ENCODE results near the gene TDRKH.
"Not testable (repeated sequence)": the region's sequence is repeated elsewhere in the genome, so short reads cannot be mapped to it uniquely, and the experiment has no call there.

TDRKH gene

DNA sequence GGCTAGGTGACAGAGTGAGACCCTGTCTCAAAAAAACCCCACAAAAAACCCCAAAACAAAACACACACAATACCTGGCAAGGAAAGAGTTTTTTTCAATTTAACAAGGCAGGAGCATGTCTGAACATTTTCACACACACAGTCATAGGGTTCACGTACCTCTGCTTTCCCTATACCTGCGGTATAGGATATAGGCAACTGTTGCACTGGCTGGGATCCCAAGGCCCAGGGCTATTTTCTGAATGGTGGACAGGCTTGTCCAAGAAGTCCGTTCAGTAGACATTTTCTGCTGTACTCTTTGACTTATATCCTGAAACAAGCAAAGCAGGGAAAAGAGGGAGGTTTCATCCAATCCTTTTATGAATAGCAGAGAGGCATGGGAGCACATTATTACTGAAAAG lies 7.6 kb downstream of the TDRKH start:
- no peak for DNase-seq (ENCODE audit: low spot score)
- ChIA-PET POLR2A (ENCODE audit: low non-redundant PET) (no interaction called here), CTCF (no interaction called here)
- no peak overlapping the region for H3K27ac ChIP-seq
- TF ChIP-seq, protein P1, sequence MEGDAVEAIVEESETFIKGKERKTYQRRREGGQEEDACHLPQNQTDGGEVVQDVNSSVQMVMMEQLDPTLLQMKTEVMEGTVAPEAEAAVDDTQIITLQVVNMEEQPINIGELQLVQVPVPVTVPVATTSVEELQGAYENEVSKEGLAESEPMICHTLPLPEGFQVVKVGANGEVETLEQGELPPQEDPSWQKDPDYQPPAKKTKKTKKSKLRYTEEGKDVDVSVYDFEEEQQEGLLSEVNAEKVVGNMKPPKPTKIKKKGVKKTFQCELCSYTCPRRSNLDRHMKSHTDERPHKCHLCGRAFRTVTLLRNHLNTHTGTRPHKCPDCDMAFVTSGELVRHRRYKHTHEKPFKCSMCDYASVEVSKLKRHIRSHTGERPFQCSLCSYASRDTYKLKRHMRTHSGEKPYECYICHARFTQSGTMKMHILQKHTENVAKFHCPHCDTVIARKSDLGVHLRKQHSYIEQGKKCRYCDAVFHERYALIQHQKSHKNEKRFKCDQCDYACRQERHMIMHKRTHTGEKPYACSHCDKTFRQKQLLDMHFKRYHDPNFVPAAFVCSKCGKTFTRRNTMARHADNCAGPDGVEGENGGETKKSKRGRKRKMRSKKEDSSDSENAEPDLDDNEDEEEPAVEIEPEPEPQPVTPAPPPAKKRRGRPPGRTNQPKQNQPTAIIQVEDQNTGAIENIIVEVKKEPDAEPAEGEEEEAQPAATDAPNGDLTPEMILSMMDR (conservative IDR thresholded peaks at IDR 0.05; ENCODE audit: low read depth): no peak

DNA sequence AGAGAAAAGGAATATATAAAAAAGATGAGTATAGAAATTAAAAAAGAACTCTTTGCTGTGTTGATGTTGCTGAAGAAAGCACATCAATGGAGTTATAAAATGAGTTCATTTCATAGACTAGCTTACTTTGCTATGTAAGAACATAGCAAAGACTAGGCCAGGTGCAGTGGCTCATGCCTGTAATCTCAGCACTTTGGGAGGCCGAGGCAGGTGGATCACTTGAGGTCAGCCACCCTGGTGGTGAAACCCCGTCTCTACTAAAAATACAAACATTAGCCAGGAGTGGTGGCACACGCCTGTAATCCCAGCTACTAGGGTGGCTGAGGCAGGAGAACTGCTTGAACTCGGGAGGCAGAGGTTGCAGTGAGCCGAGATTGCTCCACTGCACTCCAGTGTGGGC lies 8.3 kb downstream of the TDRKH start:
- H3K27ac ChIP-seq; CTCF ChIA-PET; DNase-seq (ENCODE audit: low spot score); POLR2A ChIA-PET (ENCODE audit: low non-redundant PET): not testable (repeated sequence)

DNA sequence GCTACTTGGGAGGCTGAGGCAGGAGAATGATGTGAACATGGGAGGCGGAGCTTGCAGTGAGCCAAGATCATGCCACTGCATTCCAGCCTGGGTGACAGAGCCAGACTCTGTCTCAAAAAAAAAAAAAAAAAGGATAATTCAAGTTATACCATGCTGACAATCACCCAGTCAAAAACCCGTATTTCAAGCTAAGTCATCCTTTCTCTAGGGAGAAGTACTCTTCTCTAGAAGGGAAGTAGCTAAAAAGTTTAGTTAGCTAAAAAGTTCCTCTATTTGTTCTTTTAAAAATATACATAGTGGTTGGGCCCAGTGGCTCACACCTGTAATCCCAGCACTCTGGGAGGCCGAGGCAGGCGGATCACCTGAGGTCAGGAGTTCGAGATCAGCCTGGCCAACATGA lies 9.6 kb downstream of the TDRKH start:
- POLR2A ChIA-PET (ENCODE audit: low non-redundant PET); DNase-seq (ENCODE audit: low spot score); H3K27ac ChIP-seq; CTCF ChIA-PET: not testable (repeated sequence)

DNA sequence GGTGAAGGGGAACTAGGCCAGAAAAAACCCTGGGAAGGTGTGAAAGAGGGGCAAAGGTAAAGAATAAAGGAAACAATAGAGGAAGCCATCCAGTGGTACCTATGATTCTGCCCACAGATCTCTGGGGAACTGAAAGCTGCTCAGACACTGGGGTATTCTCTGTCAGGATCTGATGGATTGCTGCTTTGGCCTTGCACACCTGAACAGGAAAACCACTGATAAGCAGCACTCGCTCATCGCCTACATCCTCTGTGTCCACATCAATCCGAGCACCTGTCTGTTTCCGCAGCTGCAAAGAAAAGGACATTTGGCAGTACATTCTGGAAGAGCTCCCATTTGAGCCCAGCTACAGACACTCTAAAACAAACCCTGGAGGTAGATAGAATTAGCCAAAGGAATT lies 10.4 kb downstream of the TDRKH start:
- no peak for DNase-seq (ENCODE audit: low spot score)
- no peak overlapping the region for H3K27ac ChIP-seq
- ChIA-PET CTCF (interaction anchor here (0.7 kb wide), 1 partner anchor 348 kb away, joined by 4 read pairs; no protein-coding TSS in a partner anchor), POLR2A (ENCODE audit: low non-redundant PET) (no interaction called here)
- TF ChIP-seq, protein P1 (conservative IDR thresholded peaks at IDR 0.05; ENCODE audit: low read depth): no peak

DNA sequence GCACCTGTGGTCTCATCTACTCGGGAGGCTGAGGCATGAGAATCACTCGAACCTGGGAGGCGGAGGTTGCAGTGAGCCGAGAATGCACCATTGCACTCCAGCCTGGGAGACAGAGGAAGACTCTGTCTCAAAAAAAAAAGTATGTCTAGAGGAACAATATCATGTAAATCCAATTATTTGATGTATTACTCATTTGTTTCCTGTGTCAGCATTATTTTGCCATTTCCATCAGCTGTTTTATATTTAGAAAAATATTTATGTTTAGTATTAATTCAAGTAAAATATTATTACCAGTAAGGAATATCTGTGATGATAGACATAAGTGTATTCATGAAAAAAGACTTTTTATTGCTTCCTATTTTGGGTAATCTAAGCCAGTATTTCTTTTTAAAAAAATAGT lies 13.0 kb downstream of the TDRKH start:
- TF ChIP-seq, protein P1 (conservative IDR thresholded peaks at IDR 0.05; ENCODE audit: low read depth): no peak
- POLR2A ChIA-PET (ENCODE audit: low non-redundant PET): no interaction called here
- DNase-seq (ENCODE audit: low spot score): no peak
- H3K27ac ChIP-seq: no peak overlapping the region
- CTCF ChIA-PET: interaction anchor here (0.6 to 0.7 kb wide), 2 partner anchors 12 to 461 kb away, joined by 4 to 7 read pairs; no protein-coding TSS in a partner anchor

DNA sequence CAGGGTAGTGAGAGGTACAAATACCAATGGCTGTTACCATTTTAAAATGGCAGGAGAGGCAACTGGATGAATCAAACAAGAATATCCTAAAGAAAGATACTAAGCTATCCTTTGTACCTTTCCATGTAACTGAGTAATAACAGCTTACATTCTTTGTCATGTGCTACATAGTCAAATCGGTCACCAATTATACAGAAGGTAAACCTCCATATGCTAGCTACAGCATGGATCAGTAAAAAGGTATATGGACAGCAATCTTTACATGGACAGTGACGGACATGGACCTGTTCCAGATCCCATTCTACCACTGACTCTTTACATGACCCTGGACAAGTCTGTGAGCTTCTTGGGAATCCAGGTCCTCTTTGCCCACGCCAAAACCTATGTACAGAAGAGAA lies 13.6 kb downstream of the TDRKH start:
- H3K27ac ChIP-seq: no peak overlapping the region
- TF ChIP-seq, protein P1 (conservative IDR thresholded peaks at IDR 0.05; ENCODE audit: low read depth): no peak
- ChIA-PET CTCF (interaction anchor here (0.7 to 1.1 kb wide), 2 partner anchors 11 to 13 kb away, joined by 3 to 4 read pairs; no protein-coding TSS in a partner anchor), POLR2A (ENCODE audit: low non-redundant PET) (no interaction called here)
- no peak for DNase-seq (ENCODE audit: low spot score)

DNA sequence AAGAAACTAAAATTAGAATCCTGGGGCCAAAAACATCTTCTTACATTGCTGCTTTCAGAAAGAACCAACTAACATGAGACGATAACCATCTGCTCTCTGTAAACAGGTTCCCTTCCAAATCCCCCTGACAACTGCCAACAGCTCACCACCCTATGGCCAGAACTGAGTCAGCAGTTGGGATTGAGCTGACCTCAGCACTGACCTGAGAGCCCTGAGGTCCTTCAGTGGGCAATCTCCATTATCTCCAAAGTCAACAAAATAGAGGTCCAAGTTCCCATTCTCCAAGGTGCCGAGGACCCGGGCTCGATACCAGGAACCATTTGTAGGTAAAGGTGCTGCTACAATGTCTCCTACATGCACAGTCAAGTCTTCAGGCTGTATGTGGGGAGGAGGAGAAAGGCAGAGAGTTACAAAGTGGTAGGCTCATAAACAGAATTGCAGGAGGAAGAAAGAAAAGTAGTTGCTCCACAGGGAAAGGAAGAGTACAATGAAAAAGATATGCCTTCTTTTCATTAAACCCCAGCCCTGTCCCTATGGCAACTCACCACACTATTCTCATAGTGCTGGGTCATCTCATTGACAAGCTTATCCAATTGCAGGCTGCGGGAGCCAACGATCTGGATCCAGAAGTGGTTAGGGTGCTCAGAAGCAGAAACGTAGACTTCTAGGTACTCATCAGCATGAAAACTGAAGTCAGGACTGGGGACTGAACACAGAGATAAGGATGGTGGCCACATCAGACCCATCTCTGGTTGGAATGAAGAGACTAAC lies 14.2 kb downstream of the TDRKH start:
- no peak overlapping the region for H3K27ac ChIP-seq
- no peak for DNase-seq (ENCODE audit: low spot score)
- TF ChIP-seq, protein P1 (conservative IDR thresholded peaks at IDR 0.05; ENCODE audit: low read depth): no peak
- CTCF ChIA-PET: interaction anchor here (1.1 kb wide), 1 partner anchor 12 kb away, joined by 3 read pairs; no protein-coding TSS in a partner anchor
- POLR2A ChIA-PET (ENCODE audit: low non-redundant PET): no interaction called here

Measured in RWPE1 (cell line).